ENCODE results near the gene CRIM1.

Gene CRIM1

DNA sequence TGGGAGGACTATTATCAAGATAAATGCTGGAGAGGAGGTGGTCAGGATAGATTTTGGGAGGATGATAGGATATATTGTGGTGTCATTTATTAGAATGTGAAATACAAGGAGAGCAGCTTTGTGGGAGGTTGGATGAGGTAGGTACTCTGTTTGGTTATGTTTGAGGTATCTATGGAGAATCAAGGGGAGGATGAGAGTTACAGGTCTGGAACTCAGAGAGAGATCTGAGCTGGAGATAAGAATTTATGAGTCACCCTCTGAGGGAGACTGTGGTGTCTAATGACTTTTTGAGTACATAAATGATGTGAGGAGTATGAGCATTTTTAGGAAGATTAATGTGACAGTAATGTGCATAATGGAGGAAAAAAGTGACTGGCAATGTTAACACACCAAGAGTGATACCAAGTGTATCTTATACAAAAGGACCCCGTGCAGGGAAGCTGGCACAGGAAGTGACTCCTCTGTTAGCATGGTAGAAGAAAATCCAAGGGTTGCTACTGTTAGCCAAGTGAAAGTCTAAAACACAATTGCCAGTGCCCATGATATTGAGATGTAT is 48.2 kb downstream of the CRIM1 start:
- no peak for DNase-seq

DNA sequence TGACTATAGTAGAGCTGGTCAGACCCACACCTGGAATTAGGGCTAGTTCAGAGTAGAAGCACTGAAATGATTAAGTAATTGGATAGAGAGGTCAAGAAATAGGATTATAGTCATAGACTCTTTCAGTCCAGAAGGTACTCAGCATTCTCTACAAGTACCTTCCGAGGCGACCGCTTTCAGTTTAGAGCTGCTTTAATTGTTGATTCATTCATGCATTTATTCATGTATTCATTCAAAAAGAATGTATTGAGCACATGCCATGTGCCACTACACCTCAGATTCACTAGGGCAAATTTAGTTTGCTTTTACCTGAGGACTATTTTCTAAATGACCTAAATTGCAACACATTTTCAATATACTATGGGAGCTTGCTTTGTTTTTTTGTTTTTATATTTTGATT is 48.7 kb downstream of the CRIM1 start:
- DNase-seq = no peak

DNA sequence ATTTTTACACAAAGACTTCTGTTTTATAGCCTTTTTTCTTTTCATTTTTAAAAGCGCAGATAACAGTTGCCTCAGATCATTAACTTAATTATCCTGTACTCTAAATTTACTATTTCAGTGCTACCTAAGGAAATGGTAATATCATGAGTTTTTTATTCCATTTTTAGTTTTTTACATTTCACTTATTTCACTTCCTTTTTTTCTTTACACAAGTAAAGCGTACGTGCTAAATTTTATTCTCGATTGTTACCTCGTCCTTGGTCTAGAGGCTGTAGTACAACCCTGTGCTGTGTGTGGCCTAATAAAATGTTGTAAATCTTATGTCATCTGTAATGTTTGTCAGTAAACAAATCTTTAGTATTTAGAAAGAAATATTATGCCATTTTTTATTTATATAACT is 49.2 kb downstream of the CRIM1 start:
- DNase-seq = no peak

DNA sequence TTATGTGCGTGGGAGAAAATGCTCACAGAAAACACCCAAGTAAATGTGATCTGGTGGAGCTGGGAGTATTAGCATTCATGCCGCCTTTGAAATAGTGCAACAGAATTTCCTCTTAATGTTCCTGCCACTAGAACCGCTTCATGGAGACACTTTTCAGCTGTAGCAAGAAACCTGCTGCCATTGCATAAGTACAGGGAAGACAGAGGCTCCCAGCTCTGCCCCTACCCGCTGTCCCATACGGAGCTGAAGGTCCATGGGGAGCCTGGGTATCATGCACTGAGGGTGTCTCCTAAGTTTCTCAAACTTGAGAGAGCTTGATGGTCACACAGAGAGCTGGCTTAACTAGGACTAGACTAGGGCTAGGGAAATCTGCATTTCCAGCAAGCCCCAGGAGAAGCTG is 49.6 kb downstream of the CRIM1 start:
- DNase-seq = no peak

DNA sequence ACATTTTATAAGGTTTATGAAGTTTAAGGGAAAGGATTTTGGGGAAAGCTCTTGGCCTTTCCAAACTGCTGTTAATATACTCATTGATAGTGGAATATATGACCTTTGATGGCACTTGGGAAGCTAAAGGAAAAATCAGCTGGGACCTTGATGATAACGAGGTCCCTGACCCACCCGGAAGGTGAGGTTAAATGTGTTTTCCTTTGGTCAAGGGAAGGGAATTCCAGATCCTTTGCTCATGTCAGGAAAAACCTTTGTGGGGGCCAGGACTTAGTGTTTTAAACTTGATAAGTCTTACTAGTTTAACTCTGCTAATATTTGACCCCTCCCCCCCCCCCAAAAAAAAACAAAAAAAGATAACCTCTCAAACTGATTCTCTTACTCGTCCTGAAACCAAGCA is 50.7 kb downstream of the CRIM1 start:
- DNase-seq = no peak

DNA sequence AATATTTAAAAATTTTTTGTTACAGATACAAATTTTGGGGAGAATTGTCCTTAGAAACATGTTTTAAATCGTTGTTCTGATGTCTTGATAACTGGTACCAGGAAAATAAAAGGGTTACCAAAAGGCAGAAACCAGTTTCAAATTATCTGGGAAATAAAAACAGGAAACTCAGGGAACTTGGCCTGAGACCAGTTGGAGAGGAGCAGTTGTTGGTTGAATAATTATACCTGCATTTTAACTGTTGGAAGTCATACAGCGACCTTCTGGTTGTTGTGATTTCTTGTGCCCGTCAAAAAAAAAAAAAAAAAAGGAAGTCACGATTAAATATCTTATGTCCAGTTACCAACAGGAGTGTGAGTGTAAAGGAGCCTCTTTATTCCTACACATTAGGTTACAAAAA is 51.8 kb downstream of the CRIM1 start:
- DNase-seq = no peak

DNA sequence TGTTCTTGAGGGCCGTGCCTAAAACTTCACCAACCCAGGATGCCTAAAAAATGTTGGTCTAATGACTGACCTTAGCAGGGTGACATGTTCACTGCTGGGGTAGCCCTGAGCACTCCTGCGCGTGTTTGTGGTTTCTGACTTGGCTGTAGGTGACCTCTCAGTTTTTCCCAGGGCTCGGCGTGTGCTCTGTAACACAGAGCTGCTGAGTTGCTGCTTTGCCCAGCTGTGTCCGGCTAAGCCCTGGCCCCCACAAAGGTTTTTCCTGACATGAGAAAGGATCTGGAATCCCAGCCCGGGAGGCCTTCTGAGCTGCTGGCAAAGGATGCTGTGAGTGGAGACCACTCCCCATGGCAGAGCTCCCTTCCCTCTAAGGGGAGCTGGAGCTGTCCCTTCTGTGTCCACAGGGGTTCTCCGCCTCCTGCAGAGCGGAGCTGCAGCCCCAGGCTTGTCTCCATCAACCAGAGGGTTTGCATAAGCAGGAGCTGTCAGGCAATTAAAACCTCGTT is 52.7 kb downstream of the CRIM1 start:
- DNase-seq = no peak

DNA sequence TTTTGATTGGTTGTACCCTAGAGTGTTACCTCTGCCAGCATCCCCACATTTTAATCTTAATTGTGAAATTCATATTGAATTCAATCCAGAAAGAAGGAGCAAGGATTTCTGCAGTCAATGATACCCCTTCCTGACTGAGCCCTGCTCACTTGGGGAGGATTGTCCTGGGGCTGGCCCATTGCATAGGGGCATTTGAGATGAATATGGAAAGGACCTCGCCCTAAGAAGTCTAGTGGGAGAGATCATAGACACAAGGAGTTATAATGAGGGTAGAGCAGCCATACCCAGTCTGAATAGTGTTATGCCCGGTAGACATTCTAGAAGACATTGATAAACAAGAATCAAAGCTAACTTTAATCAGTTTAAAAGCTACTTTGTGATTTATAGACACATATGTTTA is 53.8 kb downstream of the CRIM1 start:
- DNase-seq = no peak

DNA sequence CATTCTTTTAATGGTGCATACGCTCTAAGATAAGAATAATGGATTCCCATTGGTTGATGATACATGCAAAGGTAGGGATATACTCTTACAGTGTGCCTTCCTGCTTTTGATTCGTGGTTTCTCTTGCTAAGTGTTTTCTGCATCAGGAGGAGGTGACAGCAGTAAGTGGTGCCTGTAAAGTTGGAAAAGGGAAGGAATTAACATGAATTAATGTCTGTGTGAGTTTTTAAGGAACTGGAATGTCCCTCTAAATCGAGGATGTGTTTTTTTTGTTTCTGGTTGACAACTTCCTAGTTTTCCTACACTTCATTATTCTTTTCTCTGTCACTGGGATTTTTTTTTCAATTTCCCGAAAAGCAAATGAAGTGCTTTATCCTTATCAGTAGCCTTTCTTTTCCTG is 54.4 kb downstream of the CRIM1 start:
- no peak for DNase-seq

DNA sequence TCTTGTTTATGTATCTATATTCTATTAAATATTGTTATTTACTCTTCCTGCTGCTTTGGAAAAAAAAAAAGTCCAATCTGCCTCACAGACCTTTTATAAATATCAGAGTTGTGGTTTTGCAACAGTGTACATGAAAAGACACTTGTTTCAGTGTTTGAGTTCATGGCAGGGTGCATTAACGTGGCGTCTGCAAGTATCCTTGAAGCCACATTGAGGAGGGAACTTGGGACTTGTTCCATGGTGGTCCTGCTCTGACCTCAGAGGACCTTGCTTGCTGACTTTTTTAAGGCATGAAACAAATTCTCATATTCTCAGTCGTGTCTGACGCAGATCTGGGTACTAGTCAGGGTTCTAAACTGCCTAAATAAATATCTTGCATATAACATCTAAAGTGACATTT is 55.1 kb downstream of the CRIM1 start:
- no peak for DNase-seq

DNA sequence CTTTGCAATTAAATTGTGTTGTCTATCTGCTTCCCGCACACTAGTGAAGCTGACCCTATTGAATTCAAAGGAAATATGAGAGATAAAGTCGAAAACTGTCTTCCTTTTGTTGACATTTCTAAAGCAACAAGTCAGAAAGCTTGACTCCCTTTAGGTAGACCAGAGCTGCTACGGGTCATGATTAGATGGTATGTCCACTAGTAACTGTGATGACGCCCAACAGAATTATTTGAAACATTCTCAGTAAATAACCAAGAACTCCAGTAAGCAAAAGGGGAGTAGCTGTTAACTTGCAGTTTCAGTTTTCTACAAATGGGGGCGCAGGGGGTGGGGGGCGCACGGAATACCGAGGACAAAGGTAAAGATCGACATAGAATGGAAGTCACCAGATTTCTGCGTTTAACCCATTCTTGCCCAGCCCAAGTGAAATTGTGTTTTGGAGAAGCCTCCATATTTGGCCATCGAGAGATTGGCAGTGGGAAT is 56.4 kb downstream of the CRIM1 start:
- no peak for DNase-seq

DNA sequence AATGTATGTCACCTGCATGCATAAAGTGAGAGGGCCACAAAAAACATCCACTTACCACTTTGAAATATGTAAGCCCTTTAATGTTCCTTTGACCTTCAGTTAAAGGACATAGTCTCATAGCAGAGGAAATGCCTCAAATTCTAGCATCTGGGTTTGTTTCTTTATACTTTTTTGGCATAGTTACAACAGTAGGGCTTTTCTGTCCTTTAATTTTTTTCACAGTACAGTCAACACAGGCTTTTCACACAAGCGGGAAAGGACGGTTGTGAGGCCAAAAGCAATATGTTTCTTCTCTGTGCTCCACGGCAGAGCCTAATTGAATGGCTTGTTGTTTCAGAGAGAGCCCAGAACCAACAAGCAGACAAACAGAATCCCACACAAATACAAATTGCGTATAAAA is 57.6 kb downstream of the CRIM1 start:
- no peak for DNase-seq

DNA sequence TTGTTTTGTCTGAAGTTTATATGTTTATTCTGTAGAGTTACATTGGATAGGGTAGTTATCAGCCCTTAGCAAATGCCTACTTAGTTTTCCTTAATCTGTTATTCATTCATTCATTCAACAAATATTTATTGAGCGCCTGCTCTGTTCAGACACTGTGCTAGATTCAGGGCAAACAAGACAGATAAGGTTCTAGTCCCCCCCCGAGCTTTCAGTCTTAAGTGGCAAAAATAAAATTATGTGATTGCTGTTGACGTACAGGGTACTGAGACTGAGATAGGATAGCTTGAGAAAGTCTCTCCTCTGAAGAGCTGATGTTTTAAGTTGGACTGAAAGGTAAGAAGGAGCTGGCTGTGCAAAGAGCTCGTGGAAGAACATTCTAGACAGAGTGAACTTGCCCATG is 58.7 kb downstream of the CRIM1 start:
- no peak for DNase-seq

DNA sequence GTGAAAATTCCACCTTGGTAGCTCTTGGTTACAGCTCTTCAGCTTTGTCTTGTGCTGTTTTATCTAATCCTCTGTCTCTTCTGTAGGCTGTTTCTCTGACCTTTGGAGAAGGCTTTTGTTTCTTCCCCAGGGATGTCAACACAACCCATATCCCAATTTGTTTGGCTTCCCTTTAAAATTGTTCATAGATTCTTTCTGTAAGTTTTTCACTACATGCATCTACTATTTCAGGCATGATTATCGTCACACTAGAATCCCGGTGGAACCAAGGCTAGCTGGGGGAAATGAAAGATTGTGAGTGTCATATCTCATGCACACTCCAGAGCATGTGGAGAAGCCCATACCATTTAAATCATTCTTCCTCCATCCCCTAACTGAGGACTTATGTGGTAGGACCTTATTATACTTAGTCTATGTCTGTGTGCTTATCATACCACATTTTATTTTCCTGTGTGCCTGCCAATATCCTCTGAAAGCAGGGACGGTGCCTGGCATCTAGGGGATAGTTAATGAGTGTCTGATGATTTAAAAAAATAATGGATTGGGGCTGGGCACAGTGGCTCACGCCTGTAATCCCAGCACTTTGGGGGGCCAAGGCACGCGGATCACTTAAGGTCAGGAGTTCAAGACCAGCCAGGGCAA is 59.9 kb downstream of the CRIM1 start:
- no peak for DNase-seq

DNA sequence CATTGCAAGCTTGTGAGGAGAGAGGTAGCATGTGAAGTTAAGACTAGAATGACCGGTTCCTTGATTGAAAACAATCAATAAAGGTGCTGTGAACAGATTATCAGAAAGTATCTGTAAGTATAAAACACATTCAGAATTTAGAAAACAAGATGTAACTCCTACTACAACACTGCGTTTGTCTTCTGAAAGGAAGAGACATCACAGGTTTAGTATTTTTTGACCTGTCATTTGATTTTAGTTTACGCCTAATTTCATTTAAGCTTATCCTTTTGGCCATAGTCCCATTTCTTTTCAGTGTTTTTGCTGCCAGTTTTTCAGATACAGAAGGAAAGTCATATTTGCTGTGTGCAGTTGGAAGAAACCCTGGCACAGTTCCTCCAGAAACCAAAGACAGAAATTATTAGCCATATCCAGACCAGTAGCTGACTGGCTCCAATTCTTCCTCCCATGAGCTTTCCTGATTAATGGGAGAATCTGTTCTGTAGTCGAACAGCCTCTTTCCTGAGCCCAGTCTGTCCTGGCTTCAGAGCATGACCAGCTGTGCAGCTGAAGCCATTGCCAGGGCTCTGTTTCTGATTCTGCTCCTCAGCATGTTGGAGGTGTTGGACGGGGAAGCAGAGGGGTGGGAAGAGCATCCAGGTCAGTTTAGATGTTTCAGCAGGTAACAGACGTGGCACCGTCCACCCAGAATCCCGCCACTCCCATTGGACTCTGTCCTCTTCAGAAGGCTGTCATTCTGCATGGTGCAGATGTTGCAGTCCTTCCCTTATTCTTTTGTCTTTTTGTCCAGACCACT is 61.0 kb downstream of the CRIM1 start:
- DNase-seq = no peak

DNA sequence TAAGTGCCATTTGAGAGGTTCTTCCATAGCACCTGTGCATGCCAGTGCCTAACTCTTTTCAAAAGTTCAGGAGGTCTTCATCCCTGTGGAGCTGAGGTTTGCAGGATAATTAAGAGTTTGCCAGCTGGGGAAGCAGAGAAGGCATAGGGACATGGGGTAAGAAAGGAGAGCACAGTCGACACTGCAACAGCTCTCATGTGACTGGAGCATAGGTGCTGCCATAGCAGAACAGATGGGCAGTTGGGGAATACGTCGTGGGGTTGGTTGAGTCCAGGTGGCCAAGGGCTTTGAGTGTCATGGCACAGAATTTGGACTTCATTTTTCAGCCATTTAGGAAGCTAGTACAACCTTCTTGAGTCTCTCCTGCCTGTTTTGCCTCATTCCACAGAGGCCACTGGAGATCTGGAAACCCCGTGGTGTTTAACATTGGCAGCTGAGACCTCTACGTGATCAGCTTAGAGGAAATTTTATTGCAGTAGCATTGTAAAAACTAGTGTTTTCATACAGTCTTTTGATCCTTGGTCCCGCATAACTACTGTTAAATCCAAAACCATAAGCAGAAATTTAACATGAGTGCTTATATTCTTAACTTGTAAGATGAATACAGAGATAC is 65.1 kb downstream of the CRIM1 start:
- no peak for DNase-seq

DNA sequence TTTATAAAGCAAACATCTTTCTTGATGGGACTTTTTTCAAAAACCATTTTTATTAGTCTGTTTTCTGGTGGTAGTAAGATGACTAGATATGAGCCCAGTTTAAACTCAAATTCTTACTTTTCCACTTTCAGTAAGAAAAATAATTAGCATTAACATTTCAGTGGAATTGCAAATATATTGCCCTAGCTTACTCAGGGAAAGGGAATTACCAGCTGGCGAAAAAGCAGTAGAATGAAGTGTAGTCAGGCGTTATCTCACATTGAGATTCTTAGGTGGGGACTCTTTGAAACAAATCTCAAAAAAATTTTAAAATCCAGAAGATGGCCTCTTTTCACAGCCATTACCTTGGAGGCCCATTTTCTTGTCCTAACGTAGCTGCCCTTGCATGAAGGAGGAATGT is 65.8 kb downstream of the CRIM1 start:
- no peak for DNase-seq

DNA sequence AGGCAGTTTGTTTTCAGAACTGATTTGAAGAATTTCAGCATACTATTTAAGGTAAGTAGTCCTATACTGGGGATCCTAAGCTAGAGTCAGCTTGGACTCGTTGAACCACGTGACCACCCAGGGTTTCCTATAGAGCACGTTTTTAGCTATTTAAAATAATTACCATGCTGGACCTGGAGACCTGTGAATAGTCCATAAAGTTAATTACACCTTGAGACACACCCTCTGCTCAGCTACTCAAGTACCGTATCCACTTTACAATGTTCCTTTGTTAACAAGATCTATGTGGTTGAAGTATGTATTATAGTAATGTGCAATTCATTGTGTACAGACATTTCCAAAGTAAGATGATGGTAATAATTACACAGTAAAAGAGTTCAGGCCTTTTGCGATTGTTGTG is 67.6 kb downstream of the CRIM1 start:
- peak; percentile 25 for DNase-seq

DNA sequence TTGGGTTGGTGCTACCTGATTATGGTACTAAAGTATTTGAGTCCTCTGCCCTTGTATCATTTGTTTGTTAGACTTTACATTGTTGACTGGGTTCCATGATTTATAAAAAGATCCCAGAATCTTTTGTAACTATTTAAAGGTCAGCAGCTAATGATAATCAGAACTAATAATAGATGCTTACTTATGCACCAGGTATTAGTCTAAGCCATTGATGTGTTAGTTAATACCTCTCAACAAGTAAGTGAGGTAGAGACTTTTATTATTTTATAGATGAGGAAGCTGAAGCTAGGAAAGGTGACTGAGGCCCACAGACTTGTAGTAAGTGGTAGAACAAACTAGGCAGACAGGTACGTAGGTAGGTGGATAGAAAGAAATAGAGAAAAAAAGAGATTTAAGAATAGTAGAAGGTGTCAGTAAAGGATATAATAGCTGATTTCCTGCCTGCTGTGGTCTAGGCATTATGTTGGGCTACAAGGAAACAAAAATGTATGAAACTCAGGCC is 68.1 kb downstream of the CRIM1 start:
- DNase-seq = no peak

DNA sequence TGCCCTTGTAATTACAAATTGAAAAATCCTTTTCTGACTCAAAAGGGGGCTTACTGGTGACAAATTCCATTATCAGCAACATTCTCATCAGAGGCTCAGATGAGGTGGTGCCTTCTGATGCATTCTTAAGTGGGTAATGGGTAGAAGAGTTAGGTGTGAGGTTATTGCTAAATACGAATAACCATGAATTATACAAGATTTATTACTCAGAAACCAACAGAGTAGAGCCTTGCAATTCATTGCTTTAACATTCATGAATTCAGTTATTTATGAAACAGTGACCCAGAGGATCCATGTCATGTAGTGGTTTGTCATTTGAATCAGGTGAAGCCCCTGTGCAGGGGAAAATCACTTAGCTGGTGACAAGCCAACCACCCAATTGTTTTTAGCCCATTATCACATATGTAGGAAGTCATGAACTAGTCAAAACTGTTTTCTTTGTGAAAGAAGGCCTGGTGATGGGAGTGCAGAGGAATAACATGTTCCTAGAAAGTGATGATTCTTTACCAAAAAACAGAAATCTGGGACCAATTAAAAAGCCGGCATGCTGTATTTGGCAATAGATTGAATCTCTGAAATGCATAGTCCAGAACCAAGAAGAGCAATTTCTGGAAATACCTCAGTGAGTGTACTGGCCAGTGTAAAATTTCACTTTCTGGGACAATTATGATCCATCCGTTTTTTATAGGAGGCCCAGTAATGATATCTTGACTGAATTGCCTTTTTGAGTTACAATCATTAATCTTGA is 70.2 kb downstream of the CRIM1 start:
- DNase-seq = no peak

DNA sequence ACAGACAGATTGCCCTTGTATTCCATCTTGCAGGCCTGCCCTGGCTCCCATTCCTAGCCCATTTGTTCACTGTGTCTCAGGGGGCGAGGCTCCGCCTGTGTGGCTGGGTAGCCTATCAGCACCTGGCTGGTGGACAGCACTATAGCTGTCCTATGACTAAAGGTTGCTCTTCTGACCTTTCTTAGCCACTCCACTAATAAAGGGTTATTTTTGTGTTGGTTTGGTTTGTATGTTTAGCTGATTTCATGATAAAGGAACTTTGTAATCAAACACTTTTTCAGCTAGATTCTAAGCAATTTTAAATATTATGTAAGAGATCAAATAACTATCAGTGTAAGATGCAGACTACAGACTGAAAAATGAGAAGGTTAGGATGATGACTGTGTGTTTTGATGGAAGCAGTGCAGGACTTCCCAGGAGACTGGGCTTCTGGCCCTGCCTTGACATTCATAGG is 72.2 kb downstream of the CRIM1 start:
- DNase-seq = no peak

DNA sequence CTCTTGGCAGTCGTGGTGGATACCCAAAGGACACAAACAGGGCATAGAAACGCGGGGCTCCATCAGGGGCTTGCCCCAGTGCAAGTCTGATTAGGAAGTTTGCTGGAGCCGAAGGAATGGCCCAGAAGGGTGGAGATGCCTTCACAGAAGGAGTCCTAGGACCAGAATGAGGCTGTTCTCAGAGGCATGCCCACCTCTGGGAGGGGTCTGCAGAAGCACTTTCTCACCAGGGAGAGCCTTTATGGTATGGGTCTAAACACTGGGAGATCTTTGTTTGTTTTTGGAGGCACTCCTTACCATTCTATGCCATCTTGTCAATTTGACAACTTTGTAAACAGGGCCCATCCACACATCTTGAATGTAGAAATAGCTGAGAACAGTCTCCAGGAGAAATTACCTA is 75.0 kb downstream of the CRIM1 start:
- DNase-seq = no peak

DNA sequence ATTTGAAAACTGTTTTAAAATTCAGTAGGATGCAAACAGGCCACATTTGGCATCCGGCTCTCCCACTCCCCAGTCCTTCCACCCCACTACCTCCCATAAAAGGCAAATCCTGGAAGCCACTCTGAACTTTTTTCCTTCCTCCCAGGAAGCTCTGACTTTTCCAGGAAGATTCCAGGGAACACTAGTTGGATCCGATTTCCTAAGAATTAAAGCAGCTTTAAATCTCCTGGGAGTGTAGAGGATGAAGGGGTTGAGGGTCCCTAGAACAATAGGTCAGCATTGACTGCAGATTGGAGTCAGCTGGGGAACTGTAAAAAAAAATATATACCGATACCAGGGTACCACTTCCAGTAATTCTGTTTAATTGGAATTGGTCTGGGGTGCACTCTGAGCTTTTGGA is 76.9 kb downstream of the CRIM1 start:
- no peak for DNase-seq
